Astrocyte (in vitro differentiated cells and primary cell): ENCODE measurements around the gene CDHR1. TPM values are rescaled to one million over a fixed set of nuclear protein-coding genes. Genes with fewer than 3 reads are reported as not detected.

Source experiments
- DNase-seq: peaks from one replicate; pipeline ENCODE4 v3.0.0-alpha.2; 2010; ENCODE audit warnings: low read depth
- FAIRE-seq: peaks from 2 replicates; lab custom pipeline; 2011; peaks lifted over from hg19 to GRCh38; lab: Jason Lieb, UNC
- H2AFZ ChIP-seq: 2 replicates; pipeline ENCODE4 v1.6.0; 2012; ENCODE audit warnings: low read depth, low read length, inconsistent platforms
- H3K27ac ChIP-seq: 2 replicates; pipeline ENCODE4 v1.5.1; 2011; ENCODE audit warnings: low read depth, low read length, inconsistent platforms
- H3K27me3 ChIP-seq: 2 replicates; pipeline ENCODE4 v1.6.0; 2011; ENCODE audit warnings: low read length, inconsistent platforms; ENCODE audit not compliant: insufficient read depth
- H3K36me3 ChIP-seq: 2 replicates; pipeline ENCODE4 v1.5.1; 2011; ENCODE audit warnings: low read length, inconsistent platforms; ENCODE audit not compliant: insufficient read depth
- H3K4me1 ChIP-seq: 2 replicates; pipeline ENCODE4 v1.5.1; 2011; ENCODE audit warnings: low read length, inconsistent platforms; ENCODE audit not compliant: insufficient read depth
- H3K4me2 ChIP-seq: 2 replicates; pipeline ENCODE4 v1.6.0; 2012; ENCODE audit warnings: low read length, inconsistent platforms
- H3K4me3 ChIP-seq: 2 replicates; pipeline ENCODE4 v1.5.1; 2011; ENCODE audit warnings: low read depth, mild to moderate bottlenecking, low read length, inconsistent platforms; ENCODE audit not compliant: insufficient read depth
- H3K79me2 ChIP-seq: 2 replicates; pipeline ENCODE4 v1.6.0; 2012; ENCODE audit warnings: mild to moderate bottlenecking, low read length, inconsistent platforms; ENCODE audit not compliant: insufficient read depth
- H3K9ac ChIP-seq: 2 replicates; pipeline ENCODE4 v1.6.0; 2012; ENCODE audit warnings: mild to moderate bottlenecking, low read length, inconsistent platforms
- H3K9me3 ChIP-seq: 2 replicates; pipeline ENCODE4 v1.5.1; 2012; ENCODE audit warnings: low read depth, mild to moderate bottlenecking, low read length, inconsistent platforms; ENCODE audit not compliant: insufficient read depth
- H4K20me1 ChIP-seq: 2 replicates; pipeline ENCODE4 v1.6.0; 2012; ENCODE audit warnings: low read length, inconsistent platforms; ENCODE audit not compliant: insufficient read depth
- H3K27ac Mint-ChIP-seq: one replicate; pipeline ENCODE4 v1.8.0; 2021; ENCODE audit warnings: mild to moderate bottlenecking, mixed read lengths; ENCODE audit not compliant: unreplicated experiment
- H3K27me3 Mint-ChIP-seq: one replicate; pipeline ENCODE4 v1.8.0; 2021; ENCODE audit warnings: low read depth, mixed read lengths; ENCODE audit not compliant: unreplicated experiment
- H3K36me3 Mint-ChIP-seq: one replicate; pipeline ENCODE4 v1.8.0; 2021; ENCODE audit warnings: low read depth, mixed read lengths; ENCODE audit not compliant: unreplicated experiment
- H3K4me1 Mint-ChIP-seq: one replicate; pipeline ENCODE4 v1.8.0; 2021; ENCODE audit warnings: low read depth, mixed read lengths; ENCODE audit not compliant: unreplicated experiment
- H3K4me3 Mint-ChIP-seq: one replicate; pipeline ENCODE4 v1.8.0; 2021; ENCODE audit warnings: mild to moderate bottlenecking, moderate library complexity, mixed read lengths; ENCODE audit not compliant: unreplicated experiment
- H3K9me3 Mint-ChIP-seq: one replicate; pipeline ENCODE4 v1.8.0; 2021; ENCODE audit warnings: mild to moderate bottlenecking, mixed read lengths; ENCODE audit not compliant: unreplicated experiment
- CTCF ChIP-seq: IDR thresholded peaks from 2 replicates; pipeline ENCODE4 v1.5.1; 2011; ENCODE audit warnings: low read depth, mild to moderate bottlenecking, inconsistent platforms, low read length, moderate library complexity; ENCODE audit not compliant: insufficient read depth
- EZH2 ChIP-seq: IDR thresholded peaks from 2 replicates; pipeline ENCODE4 v1.6.1; 2012; ENCODE audit warnings: mild to moderate bottlenecking, low read length, inconsistent platforms; ENCODE audit not compliant: insufficient read depth
- total RNA-seq: library from RNA; stranded (reverse); gene quantifications from 2 replicates; pipeline ENCODE4 v1.2.1, GENCODE V29; 2021

CDHR1 gene
- total RNA-seq, 1 donor from 2014 or later: 0.75 TPM

GRCh38 chr10:84213076-84213475, 18.7 kb downstream of the CDHR1 start:
- Histone ChIP-seq H4K20me1 (no peaks in the 10 kb centered on the region), H3K4me3 (no peak overlapping the region), H3K27ac (no peak overlapping the region), H3K4me2 (no peak overlapping the region), H3K9me3 (no peaks in the 10 kb centered on the region), H3K4me1 (no peaks in the 10 kb centered on the region), H3K27me3 (no peaks in the 10 kb centered on the region), H2AFZ (no peak overlapping the region), H3K36me3 (no peaks in the 10 kb centered on the region), H3K79me2 (no peaks in the 10 kb centered on the region), H3K9ac (no peak overlapping the region)
- no peaks in the 10 kb centered on the region for H3K9me3 Mint-ChIP-seq
- no peak overlapping the region for H3K27ac Mint-ChIP-seq
- no peak overlapping the region for H3K4me3 Mint-ChIP-seq
- no peak for FAIRE-seq
- TF ChIP-seq EZH2 (no peak), CTCF (no peak)
- DNase-seq: no peak
- peaks cover 29% of the 10 kb centered on the region for H3K27me3 Mint-ChIP-seq
- H3K36me3 Mint-ChIP-seq: no peaks in the 10 kb centered on the region
- H3K4me1 Mint-ChIP-seq: no peaks in the 10 kb centered on the region

- H3K9me3 ChIP-seq: no peaks in the 10 kb centered on the region
- Mint-ChIP-seq H3K9me3 (no peaks in the 10 kb centered on the region), H3K27me3 (peaks cover 26% of the 10 kb centered on the region), H3K27ac (no peak overlapping the region), H3K4me3 (no peak overlapping the region), H3K4me1 (no peaks in the 10 kb centered on the region), H3K36me3 (no peaks in the 10 kb centered on the region)
- no peaks in the 10 kb centered on the region for H3K4me1 ChIP-seq
- no peak for FAIRE-seq
- no peak overlapping the region for H3K4me3 ChIP-seq
- H3K36me3 ChIP-seq: no peaks in the 10 kb centered on the region
- H2AFZ ChIP-seq: no peak overlapping the region
- no peaks in the 10 kb centered on the region for H3K79me2 ChIP-seq
- no peaks in the 10 kb centered on the region for H3K27me3 ChIP-seq
- H4K20me1 ChIP-seq: no peaks in the 10 kb centered on the region
- no peak overlapping the region for H3K9ac ChIP-seq
- H3K27ac ChIP-seq: no peak overlapping the region
- no peak for DNase-seq
- TF ChIP-seq CTCF (no peak), EZH2 (no peak)
- H3K4me2 ChIP-seq: no peak overlapping the region
Observed at GRCh38 chr10:84214046-84214572, 19.8 kb downstream of the CDHR1 start.

- Histone ChIP-seq H2AFZ (no peak overlapping the region), H3K27ac (no peak overlapping the region), H4K20me1 (no peaks in the 10 kb centered on the region), H3K4me3 (no peak overlapping the region), H3K36me3 (no peaks in the 10 kb centered on the region), H3K4me1 (no peaks in the 10 kb centered on the region), H3K4me2 (no peak overlapping the region), H3K79me2 (no peaks in the 10 kb centered on the region), H3K9me3 (no peaks in the 10 kb centered on the region), H3K9ac (no peak overlapping the region), H3K27me3 (no peaks in the 10 kb centered on the region)
- Mint-ChIP-seq H3K4me1 (no peaks in the 10 kb centered on the region), H3K27me3 (peaks cover 26% of the 10 kb centered on the region), H3K9me3 (no peaks in the 10 kb centered on the region), H3K36me3 (no peaks in the 10 kb centered on the region), H3K4me3 (no peak overlapping the region), H3K27ac (no peak overlapping the region)
- FAIRE-seq (no peak), DNase-seq (no peak)
- TF ChIP-seq CTCF (no peak), EZH2 (no peak)
Observed at GRCh38 chr10:84214612-84215235, 20.4 kb downstream of the CDHR1 start.
